Measurements from ENCODE around the gene SATB1.

DNA sequence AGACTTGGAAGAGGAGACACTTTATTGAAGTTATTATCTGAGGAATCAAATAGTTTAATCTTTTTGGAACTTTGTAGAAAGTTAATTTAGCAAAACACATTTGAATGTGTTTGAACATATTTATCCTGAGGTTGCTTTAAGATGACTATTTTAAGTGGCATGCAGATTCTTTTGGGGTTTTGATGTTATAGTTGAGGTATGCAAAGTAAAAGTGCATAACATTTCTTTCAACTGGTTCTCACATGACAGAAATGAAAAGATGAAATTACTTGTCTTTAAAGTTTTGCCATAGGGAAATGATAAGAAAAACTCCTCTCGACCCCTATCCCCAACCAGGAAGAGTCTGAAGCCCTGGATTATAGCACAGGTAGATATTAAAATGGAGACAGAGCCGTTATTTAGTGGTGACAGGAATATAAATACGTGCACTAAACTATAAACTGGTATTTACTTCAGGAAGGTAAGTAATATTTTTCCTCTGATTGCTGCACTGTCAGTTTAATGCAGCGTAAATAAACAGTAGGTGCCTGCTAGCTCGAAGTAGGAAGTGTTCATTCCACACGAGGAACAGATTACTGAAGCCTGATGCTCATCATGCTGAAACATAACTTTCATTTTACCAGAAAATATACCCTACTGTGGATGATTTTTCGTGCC lies 15.1 kb upstream of the SATB1 start:
- TF ChIP-seq ZNF274 (IDR thresholded peaks at IDR 0.05; ENCODE audit: low read depth, low read length) (no peak), YY1 (IDR thresholded peaks at IDR 0.05; ENCODE audit: insufficient read depth, insufficient read length) (no peak)

Measured in NT2/D1 (cell line).